Duodenal mucosa (tissue), 2 donors: Measurements from ENCODE around the gene MKX.

Source experiments
- H3K27ac ChIP-seq: one replicate; pipeline ENCODE4 v1.7.0; 2013; ENCODE audit warnings: low read depth, low read length
- H3K27me3 ChIP-seq, 2 donors: one replicate each; pipeline ENCODE4 v1.7.0; 2013; ENCODE audit warnings: low read length in 2 of 2, control low read depth in 1 of 2; ENCODE audit not compliant: insufficient read depth in 2 of 2, control insufficient read depth in 1 of 2
- H3K36me3 ChIP-seq, 2 donors: one replicate each; pipeline ENCODE4 v1.7.0; 2013; ENCODE audit warnings: low read length in 2 of 2, control low read depth in 1 of 2; ENCODE audit not compliant: insufficient read depth in 2 of 2, control insufficient read depth in 1 of 2
- H3K4me1 ChIP-seq, 2 donors: one replicate each; pipeline ENCODE4 v1.7.0; 2013; ENCODE audit warnings: low read length in 2 of 2, control low read depth in 1 of 2; ENCODE audit not compliant: insufficient read depth in 2 of 2, control insufficient read depth in 1 of 2
- H3K4me3 ChIP-seq, 2 donors: one replicate each; pipeline ENCODE4 v1.7.0; 2013; ENCODE audit warnings: low read length in 2 of 2, low read depth in 1 of 2
- H3K9ac ChIP-seq, 2 donors: one replicate each; pipeline ENCODE4 v1.7.0; 2013; ENCODE audit warnings: low read length in 2 of 2, low read depth in 1 of 2
- H3K9me3 ChIP-seq, 2 donors: one replicate each; pipeline ENCODE4 v1.7.0; 2013; ENCODE audit warnings: low read length in 2 of 2, control low read depth in 1 of 2; ENCODE audit not compliant: control insufficient read depth in 1 of 2

Gene MKX

DNA sequence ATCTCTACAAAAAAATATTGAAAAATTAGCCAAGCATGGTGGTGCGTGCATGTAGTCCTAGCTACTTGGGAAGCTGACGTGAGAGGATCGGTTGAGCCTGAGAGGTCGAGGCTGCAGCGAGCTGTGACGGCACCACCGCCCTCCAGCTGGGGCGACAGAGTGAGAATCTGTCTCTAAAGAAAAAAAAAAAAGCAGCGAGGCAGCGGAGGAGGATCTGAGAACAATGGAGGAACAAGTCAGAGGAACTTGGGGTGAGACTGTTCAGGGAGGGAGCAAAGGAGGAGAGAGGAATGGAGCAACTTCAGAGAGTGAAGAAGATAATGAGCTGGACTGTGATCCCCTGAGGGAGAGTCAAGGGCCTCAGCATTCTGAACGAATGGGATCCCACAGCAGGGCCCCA lies 85.4 kb downstream of the MKX start:
- Histone ChIP-seq H3K9ac (no peak overlapping the region), H3K4me1 (no peaks in the 10 kb centered on the region), H3K27ac (no peak overlapping the region), H3K36me3 (no peaks in the 10 kb centered on the region), H3K9me3 (no peaks in the 10 kb centered on the region), H3K27me3 (no peaks in the 10 kb centered on the region), H3K4me3 (no peak overlapping the region)

DNA sequence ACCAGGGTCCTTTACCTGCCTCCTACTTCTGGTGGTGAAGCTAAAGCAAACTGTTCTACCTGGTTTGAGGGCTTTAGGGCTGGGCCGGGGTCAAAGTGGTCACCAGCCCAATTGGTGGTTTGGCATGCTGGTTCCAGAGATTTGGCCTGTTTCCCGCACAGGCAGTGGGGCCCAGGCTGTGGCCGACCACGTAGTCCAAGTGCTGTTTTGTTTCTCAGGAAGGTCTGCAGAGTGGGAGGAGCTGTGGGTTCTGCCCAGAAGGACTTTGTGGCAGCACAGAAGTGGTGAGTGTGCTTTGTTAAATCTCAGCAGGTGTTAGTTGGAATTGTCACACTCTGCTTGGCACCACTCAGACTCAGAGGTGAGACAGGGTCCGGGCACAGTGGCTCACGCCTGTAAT lies 85.8 kb downstream of the MKX start:
- Histone ChIP-seq H3K27ac (no peak overlapping the region), H3K9me3 (no peaks in the 10 kb centered on the region), H3K27me3 (no peaks in the 10 kb centered on the region), H3K9ac (no peak overlapping the region), H3K4me3 (no peak overlapping the region), H3K4me1 (no peaks in the 10 kb centered on the region), H3K36me3 (no peaks in the 10 kb centered on the region)

DNA sequence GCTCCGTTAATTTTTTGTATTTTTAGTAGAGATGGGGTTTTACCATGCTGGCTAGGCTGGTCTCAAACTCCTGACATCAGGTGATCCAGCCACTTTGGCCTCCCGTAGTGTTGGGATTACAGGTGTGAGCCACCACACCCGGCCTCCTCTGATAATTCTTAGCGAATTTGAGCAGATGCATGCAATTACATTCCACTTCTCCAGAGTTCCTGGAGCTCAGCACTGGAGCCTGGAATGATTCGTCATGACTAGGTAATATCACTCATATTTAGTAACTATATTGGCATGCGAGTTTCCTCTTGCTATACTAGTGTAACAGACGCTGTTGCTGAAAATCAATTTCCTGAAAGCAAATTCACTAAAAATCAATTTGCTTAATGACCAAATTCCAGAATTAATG lies 86.8 kb downstream of the MKX start:
- Histone ChIP-seq H3K9ac (no peak overlapping the region), H3K27ac (no peak overlapping the region), H3K9me3 (no peaks in the 10 kb centered on the region), H3K27me3 (no peaks in the 10 kb centered on the region), H3K4me3 (no peak overlapping the region), H3K36me3 (no peaks in the 10 kb centered on the region), H3K4me1 (no peaks in the 10 kb centered on the region)

DNA sequence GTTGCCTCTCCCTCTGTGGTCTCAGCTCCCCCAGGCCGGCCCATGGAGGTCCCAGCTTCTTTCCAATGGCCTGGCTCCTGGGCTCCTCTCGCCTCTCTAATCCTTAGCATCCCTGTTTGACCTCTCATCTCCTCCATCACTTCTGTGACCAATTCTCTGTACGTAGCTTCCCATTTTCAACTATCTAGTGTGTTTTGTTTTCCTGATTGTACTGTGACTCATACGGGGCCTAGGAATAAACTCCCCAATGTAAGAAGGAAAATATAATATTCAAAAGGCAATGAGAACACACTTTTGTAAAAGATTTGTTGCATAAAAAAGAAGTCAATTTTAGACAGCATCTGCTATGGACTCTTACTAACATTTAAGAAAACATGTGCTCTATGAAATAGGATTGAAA lies 90.3 kb downstream of the MKX start:
- H3K4me1 ChIP-seq = no peaks in the 10 kb centered on the region
- H3K9ac ChIP-seq = no peak overlapping the region
- H3K27ac ChIP-seq = no peak overlapping the region
- no peaks in the 10 kb centered on the region for H3K9me3 ChIP-seq
- no peaks in the 10 kb centered on the region for H3K36me3 ChIP-seq
- H3K27me3 ChIP-seq = no peaks in the 10 kb centered on the region
- H3K4me3 ChIP-seq = no peak overlapping the region

DNA sequence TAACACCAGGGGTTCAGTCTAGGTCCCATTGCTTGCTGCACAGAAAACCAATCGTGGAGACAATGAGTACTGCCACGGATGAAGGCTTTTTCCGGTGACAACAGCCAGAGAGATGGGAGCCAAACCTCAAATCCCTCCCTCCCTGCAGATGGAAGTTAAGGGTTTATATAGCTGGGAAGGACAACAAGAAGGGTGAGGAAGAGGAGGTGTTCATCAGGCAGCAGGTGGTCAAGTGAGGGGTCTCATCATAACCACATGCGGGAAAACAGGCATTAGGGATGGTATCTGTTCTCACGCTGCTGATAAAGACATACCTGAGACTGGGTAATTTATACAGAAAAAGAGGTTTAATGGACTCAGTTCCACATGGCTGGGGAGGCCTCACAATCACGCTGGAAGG lies 91.3 kb downstream of the MKX start:
- no peak overlapping the region for H3K4me3 ChIP-seq
- H3K27ac ChIP-seq = no peak overlapping the region
- no peaks in the 10 kb centered on the region for H3K4me1 ChIP-seq
- no peak overlapping the region for H3K9ac ChIP-seq
- H3K9me3 ChIP-seq = no peaks in the 10 kb centered on the region
- H3K27me3 ChIP-seq = no peaks in the 10 kb centered on the region
- no peaks in the 10 kb centered on the region for H3K36me3 ChIP-seq

DNA sequence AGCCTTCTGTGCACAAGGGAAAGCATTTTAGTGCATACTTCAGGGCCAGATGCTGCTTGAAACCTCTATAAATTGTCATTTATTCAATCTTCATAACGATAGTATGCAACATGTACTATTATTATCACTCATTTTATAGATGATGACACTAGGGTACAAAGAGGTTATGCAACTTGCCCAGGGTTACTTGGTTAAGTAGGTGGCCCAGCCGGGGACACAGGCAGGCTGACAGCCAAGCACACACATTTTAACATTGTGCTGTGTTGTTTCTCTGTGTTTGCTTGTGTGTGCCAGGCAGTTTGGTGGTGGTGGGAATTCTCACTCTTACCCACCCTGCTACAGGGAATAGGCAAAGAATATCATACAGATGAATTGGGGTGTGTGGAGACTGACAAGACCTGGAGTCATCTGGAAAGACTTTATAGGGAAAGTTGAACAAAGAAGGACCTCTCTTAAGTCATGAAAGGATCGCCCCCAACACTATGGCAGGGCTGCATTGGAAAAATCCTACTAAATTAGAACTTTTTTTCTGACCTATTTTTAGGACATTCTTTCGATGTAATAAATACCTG lies 98.9 kb downstream of the MKX start:
- Histone ChIP-seq H3K4me3 (no peak overlapping the region), H3K9me3 (no peaks in the 10 kb centered on the region), H3K27ac (no peak overlapping the region)

DNA sequence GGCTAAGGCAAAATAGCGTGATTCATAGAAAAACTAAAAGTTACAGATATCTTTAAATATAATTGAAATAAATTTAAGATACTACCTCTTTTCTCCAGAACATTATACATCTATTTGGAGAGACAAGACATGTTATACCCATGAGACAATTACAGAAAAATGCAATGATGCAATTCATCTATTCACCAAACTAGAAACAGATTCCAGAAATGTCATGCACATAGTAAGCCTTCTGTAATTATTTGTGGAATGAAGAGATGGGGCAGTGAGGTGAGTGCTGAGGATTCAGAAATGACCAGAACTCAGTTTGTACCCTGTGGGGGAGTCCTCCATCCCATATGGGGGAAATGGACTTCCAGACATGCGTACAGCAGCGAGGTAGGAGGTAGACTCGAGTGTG lies 99.4 kb downstream of the MKX start:
- Histone ChIP-seq H3K36me3 (no peaks in the 10 kb centered on the region), H3K9me3 (no peaks in the 10 kb centered on the region), H3K4me3 (no peak overlapping the region), H3K9ac (no peak overlapping the region), H3K27ac (no peak overlapping the region), H3K4me1 (no peaks in the 10 kb centered on the region), H3K27me3 (peaks cover 0 to 3% of the 10 kb centered on the region in 2 donors)

More for the DNA sequence above, 98.9 kb downstream of the MKX start:
- peaks cover 0 to 3% of the 10 kb centered on the region in 2 donors for H3K27me3 ChIP-seq
- H3K9ac ChIP-seq = no peak overlapping the region
- no peaks in the 10 kb centered on the region for H3K4me1 ChIP-seq
- no peaks in the 10 kb centered on the region for H3K36me3 ChIP-seq

DNA sequence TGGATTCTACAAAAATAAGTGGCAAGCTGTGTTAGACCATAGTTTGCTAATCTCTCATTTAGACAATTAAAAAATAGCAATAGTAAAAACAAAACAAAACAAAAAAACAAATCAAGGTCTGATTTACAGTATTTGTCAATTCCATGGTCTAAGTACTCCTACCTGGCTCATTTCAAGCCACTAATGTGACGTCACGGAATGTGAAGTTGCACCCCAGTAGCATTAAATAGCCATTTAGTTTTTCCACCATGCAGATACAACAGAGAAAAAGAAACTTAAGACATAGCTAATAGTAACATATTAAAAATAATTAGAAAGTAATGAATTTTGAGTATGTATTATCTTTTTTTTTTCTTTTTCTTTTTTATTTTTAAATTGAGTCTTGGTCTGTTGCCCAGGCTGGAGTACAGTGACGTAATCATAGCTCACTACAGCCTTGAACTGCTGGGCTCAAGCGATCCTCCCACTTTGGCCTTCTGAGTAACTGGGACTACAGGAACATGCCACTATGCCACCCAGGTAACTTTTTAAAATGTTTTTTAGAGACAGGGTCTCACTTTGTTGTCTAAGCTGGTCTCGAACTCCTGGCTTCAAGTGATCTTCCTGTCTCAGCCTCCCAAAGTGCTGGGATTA lies 101.2 kb downstream of the MKX start:
- H3K27me3 ChIP-seq = peaks cover 0 to 3% of the 10 kb centered on the region in 2 donors
- no peaks in the 10 kb centered on the region for H3K4me1 ChIP-seq
- H3K9ac ChIP-seq = no peak overlapping the region
- no peaks in the 10 kb centered on the region for H3K9me3 ChIP-seq
- no peak overlapping the region for H3K27ac ChIP-seq
- no peak overlapping the region for H3K4me3 ChIP-seq
- no peaks in the 10 kb centered on the region for H3K36me3 ChIP-seq

DNA sequence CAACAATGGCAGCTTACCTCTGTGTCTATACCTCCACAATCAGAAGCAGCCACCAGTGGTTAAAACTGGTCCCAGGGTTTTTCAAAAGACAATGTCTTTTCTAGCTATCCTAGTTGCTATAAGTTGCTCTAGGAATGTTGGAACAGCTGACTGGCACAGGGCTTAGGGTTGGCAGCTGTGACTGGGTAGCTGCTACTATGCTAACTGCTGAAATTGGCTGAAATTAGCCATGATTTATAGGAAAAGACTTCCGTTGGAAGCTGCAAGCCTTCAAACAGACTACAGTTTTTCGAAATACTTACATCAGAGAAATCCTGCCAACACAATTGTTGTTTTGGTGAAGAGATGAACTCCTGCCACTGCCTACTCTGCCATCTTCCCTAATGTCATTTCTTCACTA lies 102.3 kb downstream of the MKX start:
- no peak overlapping the region for H3K9ac ChIP-seq
- H3K36me3 ChIP-seq = no peaks in the 10 kb centered on the region
- H3K4me3 ChIP-seq = no peak overlapping the region
- H3K9me3 ChIP-seq = no peaks in the 10 kb centered on the region
- peaks cover 0 to 3% of the 10 kb centered on the region in 2 donors for H3K27me3 ChIP-seq
- H3K4me1 ChIP-seq = no peaks in the 10 kb centered on the region
- H3K27ac ChIP-seq = no peak overlapping the region

DNA sequence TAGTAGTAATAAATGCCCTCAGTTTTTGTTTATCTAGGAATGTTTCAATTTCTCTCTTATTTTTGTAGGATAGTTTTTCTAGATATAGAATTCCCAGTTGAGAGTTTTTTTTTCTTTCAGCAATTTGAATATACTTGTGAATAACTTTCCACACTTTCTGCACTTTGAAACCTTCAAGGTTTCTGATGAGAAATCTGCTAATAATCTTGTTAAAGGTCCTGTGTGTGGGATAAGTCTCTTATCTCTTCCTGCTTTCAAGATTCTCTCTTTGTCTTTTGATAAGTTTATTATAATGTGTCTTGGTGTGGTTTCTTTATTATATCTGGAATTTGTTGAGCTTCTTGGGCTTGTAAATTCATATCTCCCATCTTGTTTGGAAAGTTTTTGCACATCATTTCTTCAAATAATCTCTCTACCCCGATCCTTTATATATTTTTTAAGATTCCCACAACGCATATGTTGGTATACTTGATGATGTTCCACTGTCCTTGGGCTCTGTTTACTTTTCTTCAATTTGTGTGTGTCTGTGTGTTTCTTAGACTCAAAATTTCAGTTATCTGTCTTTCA lies 103.5 kb downstream of the MKX start:
- Histone ChIP-seq H3K4me1 (no peaks in the 10 kb centered on the region), H3K27me3 (peaks cover 0 to 3% of the 10 kb centered on the region in 2 donors), H3K36me3 (no peaks in the 10 kb centered on the region), H3K4me3 (no peak overlapping the region), H3K9me3 (no peaks in the 10 kb centered on the region), H3K9ac (no peak overlapping the region), H3K27ac (no peak overlapping the region)
